CD14-positive monocyte (primary cell): ENCODE data around the gene SLC6A5. TPM values are rescaled to one million over a fixed set of nuclear protein-coding genes. Genes with fewer than 3 reads are reported as not detected.
"Not testable (repeated sequence)": the region's sequence is repeated elsewhere in the genome, so short reads cannot be mapped to it uniquely, and the experiment has no call there.

Experiments
- DNase-seq, 3 donors: peaks; one replicate each; pipeline ENCODE4 v3.0.0-alpha.2; 2011 to 2022
- H2AFZ ChIP-seq: 2 replicates; pipeline ENCODE4 v1.6.0; 2012; ENCODE audit warnings: mild to moderate bottlenecking, low read depth, low read length, inconsistent platforms; ENCODE audit not compliant: insufficient read depth, poor library complexity, severe bottlenecking
- H3K27ac ChIP-seq, 2 donors: 1 replicate in 1 of 2; 2 replicates in 1 of 2; pipeline ENCODE4 v1.5.1; 2012 to 2013; ENCODE audit warnings: low read length in 2 of 2, control low read depth in 1 of 2, inconsistent platforms in 1 of 2, low read depth in 1 of 2, mild to moderate bottlenecking in 1 of 2
- H3K27me3 ChIP-seq, 2 donors: one replicate each; pipeline versions ENCODE4 v1.6.0 to v1.6.1; 2011 to 2013; ENCODE audit warnings: low read length in 2 of 2; ENCODE audit not compliant: control insufficient read depth in 2 of 2, insufficient read depth in 2 of 2
- H3K36me3 ChIP-seq, 2 donors: replicated peaks in 1 of 2; 1 replicate in 1 of 2; 2 replicates in 1 of 2; pipeline versions ENCODE4 v1.5.1 to v1.6.1; 2012 to 2013; ENCODE audit warnings: low read length in 2 of 2, control low read depth in 1 of 2, inconsistent platforms in 1 of 2, mild to moderate bottlenecking in 1 of 2; ENCODE audit not compliant: insufficient read depth in 2 of 2, control insufficient read depth in 1 of 2
- H3K4me1 ChIP-seq, 2 donors: 1 replicate in 1 of 2; 2 replicates in 1 of 2; pipeline versions ENCODE4 v1.5.1 to v1.6.1; 2012 to 2013; ENCODE audit warnings: low read length in 2 of 2, control low read depth in 1 of 2, inconsistent platforms in 1 of 2, mild to moderate bottlenecking in 1 of 2, moderate library complexity in 1 of 2; ENCODE audit not compliant: insufficient read depth in 2 of 2, control insufficient read depth in 1 of 2
- H3K4me2 ChIP-seq: replicated peaks from 2 replicates; pipeline ENCODE3; 2012; ENCODE audit warnings: low read length, moderate library complexity, mild to moderate bottlenecking; ENCODE audit not compliant: poor library complexity, severe bottlenecking; ENCODE audit errors: extremely low read depth
- H3K4me3 ChIP-seq, 3 experiments: fragments of 200-600 bp in 1 of 3; sonication (generic) in 1 of 3; replicated peaks in 1 of 3; 1 replicate in 2 of 3; 2 replicates in 1 of 3; pipeline ENCODE4 v1.5.1; 2011 to 2013; ENCODE audit warnings: low read length in 3 of 3, mild to moderate bottlenecking in 3 of 3, control low read depth in 2 of 3, low read depth in 2 of 3, inconsistent platforms in 1 of 3, moderate library complexity in 1 of 3
- H3K79me2 ChIP-seq: 2 replicates; pipeline ENCODE4 v1.6.0; 2012; ENCODE audit warnings: mild to moderate bottlenecking, control low read depth, inconsistent platforms, low read length, moderate library complexity; ENCODE audit not compliant: insufficient read depth
- H3K9ac ChIP-seq: 2 replicates; pipeline ENCODE4 v1.6.0; 2017; ENCODE audit warnings: low read length, mild to moderate bottlenecking; ENCODE audit not compliant: insufficient read depth, poor library complexity, severe bottlenecking
- H3K9me3 ChIP-seq, 2 donors: replicated peaks in 1 of 2; 1 replicate in 1 of 2; 2 replicates in 1 of 2; pipeline versions ENCODE4 v1.5.1 to v1.6.1; 2012 to 2013; ENCODE audit warnings: low read length in 2 of 2, control low read depth in 1 of 2; ENCODE audit not compliant: control insufficient read depth in 1 of 2, insufficient read depth in 1 of 2
- H4K20me1 ChIP-seq: 2 replicates; pipeline ENCODE4 v1.6.0; 2012; ENCODE audit warnings: mild to moderate bottlenecking, low read length, control low read depth, moderate library complexity; ENCODE audit not compliant: insufficient read depth
- H3K27ac Mint-ChIP-seq, 7 donors: one replicate each; pipeline ENCODE4 v1.8.0; 2020; ENCODE audit warnings: mild to moderate bottlenecking in 7 of 7, mixed read lengths in 7 of 7, moderate library complexity in 6 of 7, inconsistent platforms in 2 of 7
- H3K27me3 Mint-ChIP-seq, 3 donors: one replicate each; pipeline ENCODE4 v1.8.0; 2021 to 2022; ENCODE audit warnings: low read depth in 3 of 3, mild to moderate bottlenecking in 3 of 3, mixed read lengths in 3 of 3, moderate library complexity in 3 of 3, inconsistent platforms in 1 of 3
- H3K36me3 Mint-ChIP-seq, 2 donors: one replicate each; pipeline ENCODE4 v1.8.0; 2020; ENCODE audit warnings: mixed read lengths in 2 of 2, inconsistent platforms in 1 of 2, mild to moderate bottlenecking in 1 of 2
- H3K4me1 Mint-ChIP-seq: one replicate; pipeline ENCODE4 v1.8.0; 2020; ENCODE audit warnings: mild to moderate bottlenecking, mixed read lengths
- H3K4me3 Mint-ChIP-seq, 2 donors: one replicate each; pipeline ENCODE4 v1.8.0; 2020; ENCODE audit warnings: mild to moderate bottlenecking in 2 of 2, mixed read lengths in 2 of 2, moderate library complexity in 1 of 2
- H3K9me3 Mint-ChIP-seq, 7 donors: one replicate each; pipeline ENCODE4 v1.8.0; 2020 to 2022; ENCODE audit warnings: mixed read lengths in 7 of 7, mild to moderate bottlenecking in 6 of 7, moderate library complexity in 6 of 7, inconsistent platforms in 2 of 7
- CTCF ChIP-seq: fragments of 200-600 bp; IDR thresholded peaks from one replicate; pipeline ENCODE4 v1.8.0; 2022; ENCODE audit warnings: antibody characterized with exemption, mild to moderate bottlenecking
- WGBS: methylation state at CpG from one replicate; pipeline ENCODE4 v1.1.5; 2013; ENCODE audit warnings: missing lambda C conversion rate; ENCODE audit not compliant: insufficient coverage; 5-methylcytosine and 5-hydroxymethylcytosine counted together
- intact Hi-C, 2 donors: fragments of 100-400 bp; cut with micrococcal nuclease; formaldehyde crosslinking; loops; one replicate each; pipeline versions ENCODE4 v1.15.0 to v1.15.1; 2023
- polyA plus RNA-seq, 3 donors: library from polyadenylated mRNA; depleted of rRNA in 1 of 3; unstranded in 2 of 3; stranded (reverse) in 1 of 3; fragments of 300-500 nt in 2 of 3; fragments of >200 nt in 1 of 3; fragmentation: Illumina TruSeq in 2 of 3; gene quantifications; 1 replicate in 2 of 3; 2 replicates in 1 of 3; pipeline ENCODE4 v1.2.3, GENCODE V29; 2012 to 2021

The SLC6A5 gene
- polyA plus RNA-seq, 3 donors = not detected

- WGBS = 80% methylated on average over 1 of the region's 1 CpG
- TF ChIP-seq CTCF = no peak
- no peak overlapping the region for H3K9ac ChIP-seq
- Mint-ChIP-seq H3K27ac (peak overlapping the region in 1 of 7 donors; percentile 0), H3K4me1 (no peaks in the 10 kb centered on the region), H3K27me3 (peaks cover 5 to 7% (median 5%) of the 10 kb centered on the region in 3 donors), H3K4me3 (no peak overlapping the region), H3K36me3 (no peaks in the 10 kb centered on the region), H3K9me3 (peaks cover 0 to 12% (median 2%) of the 10 kb centered on the region in 7 donors)
- H4K20me1 ChIP-seq = no peaks in the 10 kb centered on the region
- H3K27ac ChIP-seq = no peak overlapping the region
- H3K9me3 ChIP-seq = no peaks in the 10 kb centered on the region
- H2AFZ ChIP-seq = no peak overlapping the region
- no peaks in the 10 kb centered on the region for H3K27me3 ChIP-seq
- intact Hi-C loops = no loop called here
- H3K4me3 ChIP-seq = no peak overlapping the region
- H3K79me2 ChIP-seq = no peaks in the 10 kb centered on the region
- no peak for DNase-seq
- H3K4me1 ChIP-seq = no peaks in the 10 kb centered on the region
- H3K36me3 ChIP-seq = no peaks in the 10 kb centered on the region
- no peak overlapping the region for H3K4me2 ChIP-seq
Measured at GRCh38 chr11:20564846-20565635, 34.4 kb upstream of the SLC6A5 start.

- H3K79me2 ChIP-seq, H3K4me2 ChIP-seq, H3K4me1 Mint-ChIP-seq, H3K27me3 Mint-ChIP-seq, H3K27me3 ChIP-seq, intact Hi-C loops, DNase-seq, H3K27ac ChIP-seq, H3K27ac Mint-ChIP-seq, H3K36me3 Mint-ChIP-seq, H3K4me3 Mint-ChIP-seq, H3K9ac ChIP-seq, H3K4me1 ChIP-seq, H3K36me3 ChIP-seq, H2AFZ ChIP-seq, H4K20me1 ChIP-seq, H3K9me3 ChIP-seq, H3K4me3 ChIP-seq: not testable (repeated sequence)
- 69% methylated on average over 4 of the region's 4 CpGs for WGBS
- peaks cover 0 to 12% (median 2%) of the 10 kb centered on the region in 7 donors for H3K9me3 Mint-ChIP-seq
Measured at GRCh38 chr11:20566115-20566514, 33.3 kb upstream of the SLC6A5 start.
